Hepatocyte (in vitro differentiated cells): Measurements from ENCODE around the gene SAT2. TPM values are rescaled to one million over a fixed set of nuclear protein-coding genes. Genes with fewer than 3 reads are reported as not detected.

Experiments
- DNase-seq: peaks from one replicate; pipeline ENCODE4 v3.0.0-alpha.2; 2016; ENCODE audit warnings: low spot score
- H2AFZ ChIP-seq: fragments of 200-600 bp; sonication (generic); 2 replicates; pipeline ENCODE4 v1.6.0; 2016; ENCODE audit warnings: antibody characterized with exemption, mild to moderate bottlenecking
- H3K27ac ChIP-seq: fragments of 200-600 bp; sonication (generic); 2 replicates; pipeline ENCODE4 v1.5.1; 2016; ENCODE audit warnings: mild to moderate bottlenecking
- H3K27me3 ChIP-seq: fragments of 200-600 bp; sonication (generic); 2 replicates; pipeline ENCODE4 v1.6.1; 2016
- H3K36me3 ChIP-seq: fragments of 200-600 bp; sonication (generic); replicated peaks from 2 replicates; pipeline ENCODE4 v1.5.1; 2016; ENCODE audit warnings: low read depth; ENCODE audit not compliant: insufficient read depth
- H3K4me1 ChIP-seq: fragments of 200-600 bp; sonication (generic); 2 replicates; pipeline ENCODE4 v1.5.1; 2016; ENCODE audit warnings: mild to moderate bottlenecking, moderate library complexity; ENCODE audit not compliant: insufficient read depth
- H3K4me2 ChIP-seq: fragments of 200-600 bp; sonication (generic); 2 replicates; pipeline ENCODE4 v1.6.0; 2016
- H3K4me3 ChIP-seq: fragments of 200-600 bp; sonication (generic); 2 replicates; pipeline ENCODE4 v1.5.1; 2016; ENCODE audit warnings: mild to moderate bottlenecking
- H3K79me2 ChIP-seq: fragments of 200-600 bp; sonication (generic); 2 replicates; pipeline ENCODE4 v1.6.0; 2017; ENCODE audit warnings: mild to moderate bottlenecking
- H3K9me2 ChIP-seq: fragments of 200-600 bp; sonication (generic); replicated peaks from 2 replicates; pipeline ENCODE4 v1.6.0; 2017; ENCODE audit warnings: mild to moderate bottlenecking; ENCODE audit not compliant: insufficient read depth
- H3K9me3 ChIP-seq: fragments of 200-600 bp; sonication (generic); 2 replicates; pipeline ENCODE4 v1.5.1; 2016; ENCODE audit warnings: low read depth, mild to moderate bottlenecking
- H4K20me1 ChIP-seq: fragments of 200-600 bp; sonication (generic); 2 replicates; pipeline ENCODE4 v1.6.0; 2016; ENCODE audit warnings: mild to moderate bottlenecking; ENCODE audit not compliant: insufficient read depth, poor library complexity, severe bottlenecking
- EZH2 ChIP-seq: fragments of 200-600 bp; sonication (generic); IDR thresholded peaks from 2 replicates; pipeline ENCODE4 v1.6.1; 2016; ENCODE audit warnings: antibody characterized with exemption, mild to moderate bottlenecking, borderline replicate concordance
- EZH2phosphoT487 ChIP-seq: fragments of 200-600 bp; sonication (generic); IDR thresholded peaks from one replicate; pipeline ENCODE4 v1.6.1; 2018; ENCODE audit warnings: antibody characterized with exemption, mild to moderate bottlenecking, low read depth, moderate library complexity; ENCODE audit not compliant: unreplicated experiment, severe bottlenecking
- WGBS: methylation state at CpG from one replicate; pipeline ENCODE4 v1.1.6; 2016; ENCODE audit warnings: low lambda C conversion rate; ENCODE audit errors: missing lambda C conversion rate; 5-methylcytosine and 5-hydroxymethylcytosine counted together
- polyA plus RNA-seq: library from polyadenylated mRNA; unstranded; fragments of >200 nt; fragmentation: Nextera tagmentation; extraction: Ambion mirVana; gene quantifications from 2 replicates; pipeline ENCODE4 v1.2.1, GENCODE V29; 2016
- small RNA-seq: library from RNA; depleted of rRNA; stranded (forward); fragments of <200 nt; gene quantifications from one replicate; pipeline ENCODE3, GENCODE V24; 2014
- total RNA-seq: library from RNA; depleted of rRNA; stranded (reverse); fragments of >200 nt; gene quantifications from 2 replicates; pipeline ENCODE4 v1.2.3, GENCODE V29; 2014
- TF ChIP-seq, protein P1 (sequence below): fragments of 200-600 bp; sonication (generic); IDR thresholded peaks from 2 replicates; pipeline ENCODE4 v1.5.1; 2016; ENCODE audit warnings: antibody characterized with exemption, mild to moderate bottlenecking; ENCODE audit not compliant: poor library complexity

The SAT2 gene
- total and polyA plus RNA-seq, 2 experiments from 2014 or later = 130 to 138 TPM

DNA sequence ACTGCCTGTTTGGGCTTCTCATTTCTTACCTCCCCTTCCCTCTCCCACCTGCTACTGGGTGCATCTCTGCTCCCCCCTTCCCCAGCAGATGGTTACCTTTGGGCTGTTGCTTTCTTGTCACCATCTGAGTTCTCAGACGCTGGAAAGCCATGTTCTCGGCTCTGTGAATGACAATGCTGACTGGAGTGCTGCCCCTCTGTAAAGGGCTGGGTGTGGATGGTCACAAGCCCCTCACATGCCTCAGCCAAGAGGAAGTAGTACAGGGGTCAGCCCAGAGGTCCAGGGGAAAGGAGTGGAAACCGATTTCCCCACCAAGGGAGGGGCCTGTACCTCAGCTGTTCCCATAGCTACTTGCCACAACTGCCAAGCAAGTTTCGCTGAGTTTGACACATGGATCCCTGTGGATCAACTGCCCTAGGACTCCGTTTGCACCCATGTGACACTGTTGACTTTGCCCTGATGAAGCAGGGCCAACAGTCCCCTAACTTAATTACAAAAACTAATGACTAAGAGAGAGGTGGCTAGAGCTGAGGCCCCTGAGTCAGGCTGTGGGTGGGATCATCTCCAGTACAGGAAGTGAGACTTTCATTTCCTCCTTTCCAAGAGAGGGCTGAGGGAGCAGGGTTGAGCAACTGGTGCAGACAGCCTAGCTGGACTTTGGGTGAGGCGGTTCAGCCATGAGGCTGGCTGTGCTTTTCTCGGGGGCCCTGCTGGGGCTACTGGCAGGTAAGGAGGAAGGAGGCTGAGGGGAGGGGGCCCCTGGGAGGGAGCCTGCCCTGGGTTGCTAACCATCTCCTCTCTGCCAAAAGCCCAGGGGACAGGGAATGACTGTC lies 48.4 kb downstream of the SAT2 start, which contains the start of gene CD68:
Gene CD68, plus strand, starts transcription at position 638 of the 833 bp plus-strand sequence. Its CDS starts 40 bp downstream, at position 678.
- H2AFZ ChIP-seq = no peak within 1 kb of the TSS
- no peaks in the 10 kb centered on the region for H3K9me3 ChIP-seq
- H3K9me2 ChIP-seq = no peaks in the 10 kb centered on the region
- no peaks in the 10 kb centered on the region for H3K27me3 ChIP-seq
- peaks cover 40% of the 10 kb centered on the region for H4K20me1 ChIP-seq
- H3K36me3 ChIP-seq = peaks cover 3% of the 10 kb centered on the region
- peak within 1 kb of the TSS; percentile 98 for H3K27ac ChIP-seq
- peak within 1 kb of the TSS; percentile 71 for H3K4me2 ChIP-seq
- DNase-seq = peak; percentile 92
- H3K4me3 ChIP-seq = no peak within 1 kb of the TSS
- H3K4me1 ChIP-seq = peaks cover 44% of the 10 kb centered on the region
- TF ChIP-seq, protein P1, sequence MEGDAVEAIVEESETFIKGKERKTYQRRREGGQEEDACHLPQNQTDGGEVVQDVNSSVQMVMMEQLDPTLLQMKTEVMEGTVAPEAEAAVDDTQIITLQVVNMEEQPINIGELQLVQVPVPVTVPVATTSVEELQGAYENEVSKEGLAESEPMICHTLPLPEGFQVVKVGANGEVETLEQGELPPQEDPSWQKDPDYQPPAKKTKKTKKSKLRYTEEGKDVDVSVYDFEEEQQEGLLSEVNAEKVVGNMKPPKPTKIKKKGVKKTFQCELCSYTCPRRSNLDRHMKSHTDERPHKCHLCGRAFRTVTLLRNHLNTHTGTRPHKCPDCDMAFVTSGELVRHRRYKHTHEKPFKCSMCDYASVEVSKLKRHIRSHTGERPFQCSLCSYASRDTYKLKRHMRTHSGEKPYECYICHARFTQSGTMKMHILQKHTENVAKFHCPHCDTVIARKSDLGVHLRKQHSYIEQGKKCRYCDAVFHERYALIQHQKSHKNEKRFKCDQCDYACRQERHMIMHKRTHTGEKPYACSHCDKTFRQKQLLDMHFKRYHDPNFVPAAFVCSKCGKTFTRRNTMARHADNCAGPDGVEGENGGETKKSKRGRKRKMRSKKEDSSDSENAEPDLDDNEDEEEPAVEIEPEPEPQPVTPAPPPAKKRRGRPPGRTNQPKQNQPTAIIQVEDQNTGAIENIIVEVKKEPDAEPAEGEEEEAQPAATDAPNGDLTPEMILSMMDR = no peak
- no peak for TF ChIP-seq EZH2
- no peak for TF ChIP-seq EZH2phosphoT487
- peaks cover 68% of the 10 kb centered on the region for H3K79me2 ChIP-seq
- 35% methylated on average over 7 of the region's 7 CpGs for WGBS

DNA sequence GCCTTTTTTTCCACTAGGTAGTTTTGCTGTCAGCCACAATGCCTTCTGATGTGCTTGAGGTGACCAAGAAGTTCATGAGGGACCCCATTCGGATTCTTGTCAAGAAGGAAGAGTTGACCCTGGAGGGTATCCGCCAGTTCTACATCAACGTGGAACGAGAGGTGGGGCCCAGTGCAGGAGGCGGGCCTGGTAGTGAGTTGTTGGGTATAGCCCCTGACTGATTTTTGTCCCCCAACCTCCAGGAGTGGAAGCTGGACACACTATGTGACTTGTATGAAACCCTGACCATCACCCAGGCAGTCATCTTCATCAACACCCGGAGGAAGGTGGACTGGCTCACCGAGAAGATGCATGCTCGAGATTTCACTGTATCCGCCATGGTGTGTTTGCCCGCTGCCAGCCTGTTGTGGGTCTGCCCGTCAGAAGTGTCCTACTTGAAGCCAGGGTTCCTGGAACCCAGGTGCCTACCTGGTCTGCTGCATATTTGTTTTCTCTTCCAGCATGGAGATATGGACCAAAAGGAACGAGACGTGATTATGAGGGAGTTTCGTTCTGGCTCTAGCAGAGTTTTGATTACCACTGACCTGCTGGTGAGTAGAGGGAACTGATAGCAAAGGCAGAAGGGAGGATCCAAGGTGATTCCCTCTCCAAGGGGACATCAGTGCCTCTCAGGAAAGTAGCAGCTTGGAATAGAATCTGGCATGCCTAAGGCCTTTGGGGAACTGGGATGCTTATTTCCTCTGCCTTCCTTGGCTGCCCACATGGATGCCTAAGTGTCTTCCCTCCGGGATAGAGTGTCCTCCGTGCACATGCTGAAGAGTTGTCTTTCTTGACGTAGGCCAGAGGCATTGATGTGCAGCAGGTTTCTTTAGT lies 50.1 kb downstream of the SAT2 start:
- Histone ChIP-seq H3K4me2 (no peak overlapping the region), H3K4me1 (peaks cover 37% of the 10 kb centered on the region), H3K27ac (peak overlapping the region; percentile 98), H3K27me3 (no peaks in the 10 kb centered on the region), H3K4me3 (no peak overlapping the region), H3K9me2 (no peaks in the 10 kb centered on the region), H2AFZ (no peak overlapping the region), H3K79me2 (peaks cover 72% of the 10 kb centered on the region), H3K36me3 (peaks cover 3% of the 10 kb centered on the region), H4K20me1 (peaks cover 49% of the 10 kb centered on the region), H3K9me3 (no peaks in the 10 kb centered on the region)
- WGBS = 88% methylated on average over 17 of the region's 17 CpGs
- peak; percentile 5 for DNase-seq
- TF ChIP-seq EZH2phosphoT487 (no peak), EZH2 (no peak)
- TF ChIP-seq, protein P1 = no peak

DNA sequence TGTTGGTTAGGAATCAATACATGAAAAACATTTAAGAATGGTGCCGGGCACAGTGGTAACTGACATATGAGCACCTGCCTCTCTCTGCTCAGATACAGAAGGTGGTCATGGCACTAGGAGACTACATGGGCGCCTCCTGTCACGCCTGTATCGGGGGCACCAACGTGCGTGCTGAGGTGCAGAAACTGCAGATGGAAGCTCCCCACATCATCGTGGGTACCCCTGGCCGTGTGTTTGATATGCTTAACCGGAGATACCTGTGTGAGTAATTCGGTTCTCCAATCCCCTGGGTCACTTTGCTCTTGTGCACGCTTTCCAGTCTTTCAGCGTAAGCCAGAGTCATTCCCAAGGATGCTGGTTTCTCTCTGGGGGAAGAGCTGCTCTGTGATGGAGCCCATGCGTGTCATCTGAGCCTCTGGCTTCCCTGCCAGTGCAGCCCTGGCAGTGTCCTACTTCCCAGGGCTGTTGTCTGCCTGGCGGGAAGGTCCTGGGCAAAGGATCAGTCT lies 51.1 kb downstream of the SAT2 start:
- Histone ChIP-seq H3K9me3 (no peaks in the 10 kb centered on the region), H3K4me3 (no peak overlapping the region), H3K27ac (peak overlapping the region; percentile 98), H3K79me2 (peaks cover 62% of the 10 kb centered on the region), H3K4me2 (peak overlapping the region; percentile 93), H3K27me3 (no peaks in the 10 kb centered on the region), H3K4me1 (peaks cover 40% of the 10 kb centered on the region), H3K9me2 (no peaks in the 10 kb centered on the region), H2AFZ (no peak overlapping the region), H4K20me1 (peaks cover 49% of the 10 kb centered on the region), H3K36me3 (peaks cover 3% of the 10 kb centered on the region)
- no peak for DNase-seq
- TF ChIP-seq, protein P1 = no peak
- TF ChIP-seq EZH2 (no peak), EZH2phosphoT487 (no peak)
- 92% methylated on average over 14 of the region's 14 CpGs for WGBS

Small RNA genes within 50 kb of the gene (small RNA-seq; reads per million reads assigned to genes)
- not detected for gene CD68
- gene SNORD10 = not detected

Other genes with a start within 250 kb of the SAT2 start
- 8.4 and 11.4 TPM in 2 replicates for gene TNK1, start 246.7 kb downstream of the SAT2 start, total RNA-seq
- 8.9 and 10.2 TPM in 2 replicates for gene TNK1, start 246.7 kb downstream of the SAT2 start, polyA plus RNA-seq
- 11.8 and 17.6 TPM in 2 replicates for gene PLSCR3, start 233.3 kb downstream of the SAT2 start, total RNA-seq
- gene PLSCR3, start 233.3 kb downstream of the SAT2 start, polyA plus RNA-seq = 58.0 and 59.6 TPM in 2 replicates
- gene TMEM256, start 223.7 kb downstream of the SAT2 start, total RNA-seq = 109 and 118 TPM in 2 replicates
- gene TMEM256, start 223.7 kb downstream of the SAT2 start, polyA plus RNA-seq = 105 and 109 TPM in 2 replicates
- gene NLGN2, start 220.0 kb downstream of the SAT2 start, total RNA-seq = 4.1 and 7.2 TPM in 2 replicates
- gene NLGN2, start 220.0 kb downstream of the SAT2 start, polyA plus RNA-seq = 4.3 and 6.6 TPM in 2 replicates
- gene SPEM1, start 207.5 kb downstream of the SAT2 start, total RNA-seq = not detected in 2 replicates
- 0.21 TPM in 1 of 2 replicates, not detected in the other for gene SPEM1, start 207.5 kb downstream of the SAT2 start, polyA plus RNA-seq
- gene SPEM2, start 202.2 kb downstream of the SAT2 start, total RNA-seq = not detected in 2 replicates
- gene SPEM2, start 202.2 kb downstream of the SAT2 start, polyA plus RNA-seq = not detected in 2 replicates
- not detected in 2 replicates for gene SPEM3, start 199.0 kb downstream of the SAT2 start, total RNA-seq
- gene SPEM3, start 199.0 kb downstream of the SAT2 start, polyA plus RNA-seq = not detected in 2 replicates
- 12.3 and 12.5 TPM in 2 replicates for gene TMEM102, start 192.4 kb downstream of the SAT2 start, total RNA-seq
- 13.7 and 13.9 TPM in 2 replicates for gene TMEM102, start 192.4 kb downstream of the SAT2 start, polyA plus RNA-seq
- gene FGF11, start 188.3 kb downstream of the SAT2 start, total RNA-seq = 1.4 and 2.7 TPM in 2 replicates
- 3.6 and 3.8 TPM in 2 replicates for gene FGF11, start 188.3 kb downstream of the SAT2 start, polyA plus RNA-seq
- gene CHRNB1, start 182.8 kb downstream of the SAT2 start, total RNA-seq = 10.9 and 12.4 TPM in 2 replicates
- 16.9 and 17.5 TPM in 2 replicates for gene CHRNB1, start 182.8 kb downstream of the SAT2 start, polyA plus RNA-seq
- 22.7 and 27.1 TPM in 2 replicates for gene ZBTB4, start 148.2 kb downstream of the SAT2 start, total RNA-seq
- 20.8 and 21.5 TPM in 2 replicates for gene ZBTB4, start 148.2 kb downstream of the SAT2 start, polyA plus RNA-seq
- gene SLC35G6, start 146.4 kb downstream of the SAT2 start, total RNA-seq = 0.24 TPM in 1 of 2 replicates, not detected in the other
- 0.30 and 0.44 TPM in 2 replicates for gene SLC35G6, start 146.4 kb downstream of the SAT2 start, polyA plus RNA-seq
- 50.2 and 74.5 TPM in 2 replicates for gene POLR2A, start 143.5 kb downstream of the SAT2 start, total RNA-seq
- gene POLR2A, start 143.5 kb downstream of the SAT2 start, polyA plus RNA-seq = 96.3 and 98.1 TPM in 2 replicates
- gene TNFSF12, start 78.8 kb downstream of the SAT2 start, total RNA-seq = 4.5 and 7.3 TPM in 2 replicates
- gene TNFSF12, start 78.8 kb downstream of the SAT2 start, polyA plus RNA-seq = 8.0 and 11.3 TPM in 2 replicates
- 0.90 and 11.0 TPM in 2 replicates for gene TNFSF13, start 69.1 kb downstream of the SAT2 start, total RNA-seq
- gene TNFSF13, start 69.1 kb downstream of the SAT2 start, polyA plus RNA-seq = 2.4 and 5.4 TPM in 2 replicates
- 61.1 and 71.2 TPM in 2 replicates for gene SENP3, start 65.9 kb downstream of the SAT2 start, total RNA-seq
- gene SENP3, start 65.9 kb downstream of the SAT2 start, polyA plus RNA-seq = 33.7 and 35.4 TPM in 2 replicates
- gene CD68, start 48.2 kb downstream of the SAT2 start, total RNA-seq = 64.0 and 75.5 TPM in 2 replicates
- gene CD68, start 48.2 kb downstream of the SAT2 start, polyA plus RNA-seq = 80.4 and 82.6 TPM in 2 replicates
- 201 and 234 TPM in 2 replicates for gene MPDU1, start 44.0 kb downstream of the SAT2 start, total RNA-seq
- gene MPDU1, start 44.0 kb downstream of the SAT2 start, polyA plus RNA-seq = 109 and 113 TPM in 2 replicates
- 0.13 and 0.44 TPM in 2 replicates for gene SOX15, start 37.7 kb downstream of the SAT2 start, total RNA-seq
- 0.89 and 0.95 TPM in 2 replicates for gene SOX15, start 37.7 kb downstream of the SAT2 start, polyA plus RNA-seq
- 33.0 and 33.7 TPM in 2 replicates for gene FXR2, start 12.9 kb downstream of the SAT2 start, total RNA-seq
- 33.8 and 41.6 TPM in 2 replicates for gene FXR2, start 12.9 kb downstream of the SAT2 start, polyA plus RNA-seq
- gene SHBG, start 2.3 kb upstream of the SAT2 start, total RNA-seq = 6.1 and 9.0 TPM in 2 replicates
- 5.3 and 10.0 TPM in 2 replicates for gene SHBG, start 2.3 kb upstream of the SAT2 start, polyA plus RNA-seq
- 0.04 and 0.23 TPM in 2 replicates for gene ATP1B2, start 23.1 kb upstream of the SAT2 start, total RNA-seq
- 2.2 and 2.5 TPM in 2 replicates for gene ATP1B2, start 23.1 kb upstream of the SAT2 start, polyA plus RNA-seq
- gene TP53, start 59.7 kb upstream of the SAT2 start, total RNA-seq = 24.2 and 29.6 TPM in 2 replicates
- 26.9 and 31.7 TPM in 2 replicates for gene TP53, start 59.7 kb upstream of the SAT2 start, polyA plus RNA-seq
- 3.8 and 7.8 TPM in 2 replicates for gene WRAP53, start 60.7 kb upstream of the SAT2 start, total RNA-seq
- gene WRAP53, start 60.7 kb upstream of the SAT2 start, polyA plus RNA-seq = 9.0 and 12.0 TPM in 2 replicates
- 7.4 and 8.6 TPM in 2 replicates for gene EFNB3, start 77.4 kb upstream of the SAT2 start, total RNA-seq
- 10.6 and 16.6 TPM in 2 replicates for gene EFNB3, start 77.4 kb upstream of the SAT2 start, polyA plus RNA-seq
- 0.77 and 1.0 TPM in 2 replicates for gene DNAH2, start 89.9 kb upstream of the SAT2 start, total RNA-seq
- 2.1 and 4.0 TPM in 2 replicates for gene DNAH2, start 89.9 kb upstream of the SAT2 start, polyA plus RNA-seq
- 3.3 and 5.9 TPM in 2 replicates for gene KDM6B, start 206.4 kb upstream of the SAT2 start, total RNA-seq
- gene KDM6B, start 206.4 kb upstream of the SAT2 start, polyA plus RNA-seq = 10.2 and 11.3 TPM in 2 replicates
- gene TMEM88, start 227.2 kb upstream of the SAT2 start, total RNA-seq = 59.6 and 73.3 TPM in 2 replicates
- gene TMEM88, start 227.2 kb upstream of the SAT2 start, polyA plus RNA-seq = 241 and 328 TPM in 2 replicates
- gene NAA38, start 229.7 kb upstream of the SAT2 start, total RNA-seq = 49.2 and 66.0 TPM in 2 replicates
- gene NAA38, start 229.7 kb upstream of the SAT2 start, polyA plus RNA-seq = 147 and 154 TPM in 2 replicates
- 9.1 and 14.1 TPM in 2 replicates for gene CYB5D1, start 230.2 kb upstream of the SAT2 start, total RNA-seq
- 12.2 and 15.1 TPM in 2 replicates for gene CYB5D1, start 230.2 kb upstream of the SAT2 start, polyA plus RNA-seq